GM18868 (cell line): ENCODE results near the gene PAWR.
"Not testable (repeated sequence)": the region's sequence is repeated elsewhere in the genome, so short reads cannot be mapped to it uniquely, and the experiment has no call there.

Source experiments
- ATAC-seq: cut with Tn5 transposase; IDR thresholded peaks from one replicate; pipeline ENCODE4 v1.9.1; 2021; ENCODE audit warnings: mild to moderate bottlenecking, moderate library complexity; ENCODE audit not compliant: unreplicated experiment

PAWR gene

GRCh38 chr12:79650440-79650839 lies 40.3 kb downstream of the PAWR start:
- ATAC-seq = no peak

- no peak for ATAC-seq
These were observed 41.9 kb downstream of the PAWR start for GRCh38 chr12:79648881-79649280.

GRCh38 chr12:79646843-79647242 lies 43.9 kb downstream of the PAWR start:
- ATAC-seq = not testable (repeated sequence)

- ATAC-seq = no peak
These were observed 45.5 kb downstream of the PAWR start for GRCh38 chr12:79645235-79645630.

GRCh38 chr12:79644274-79645234 lies 46.2 kb downstream of the PAWR start:
- no peak for ATAC-seq

GRCh38 chr12:79643821-79644220 lies 46.9 kb downstream of the PAWR start:
- no peak for ATAC-seq

GRCh38 chr12:79638490-79638889 lies 52.3 kb downstream of the PAWR start:
- ATAC-seq = no peak

GRCh38 chr12:79637093-79637492 lies 53.7 kb downstream of the PAWR start:
- no peak for ATAC-seq

GRCh38 chr12:79635676-79636075 lies 55.1 kb downstream of the PAWR start:
- ATAC-seq = no peak

GRCh38 chr12:79634957-79635471 lies 55.8 kb downstream of the PAWR start:
- ATAC-seq = no peak

- ATAC-seq = no peak
These were observed 61.2 kb downstream of the PAWR start for GRCh38 chr12:79629561-79629960.

- ATAC-seq = not testable (repeated sequence)
These were observed 64.0 kb downstream of the PAWR start for GRCh38 chr12:79626735-79627134.

GRCh38 chr12:79624378-79624777 lies 66.4 kb downstream of the PAWR start:
- ATAC-seq = no peak

- ATAC-seq = no peak
These were observed 70.7 kb downstream of the PAWR start for GRCh38 chr12:79619872-79620562.

- no peak for ATAC-seq
These were observed 71.8 kb downstream of the PAWR start for GRCh38 chr12:79618848-79619404.

- no peak for ATAC-seq
These were observed 73.1 kb downstream of the PAWR start for GRCh38 chr12:79617696-79618095.

GRCh38 chr12:79615596-79616560 lies 74.9 kb downstream of the PAWR start:
- peak; percentile 68 for ATAC-seq

- ATAC-seq = no peak
These were observed 76.0 kb downstream of the PAWR start for GRCh38 chr12:79614730-79615129.

GRCh38 chr12:79601908-79602307 lies 88.9 kb downstream of the PAWR start:
- ATAC-seq = no peak

GRCh38 chr12:79597910-79598309 lies 92.9 kb downstream of the PAWR start:
- ATAC-seq = no peak
